ENCODE data around the gene NPY4R.
"Not testable (repeated sequence)": the region's sequence is repeated elsewhere in the genome, so short reads cannot be mapped to it uniquely, and the experiment has no call there.

- TF ChIP-seq EZH2 (IDR thresholded peaks at IDR 0.05; ENCODE audit: borderline replicate concordance, low read depth, low read length, severe bottlenecking); JUN (IDR thresholded peaks at IDR 0.05; ENCODE audit: borderline replicate concordance, insufficient read depth, insufficient read length, low read depth); POLR2A (IDR thresholded peaks at IDR 0.05; ENCODE audit: low read depth, low read length); CTCF (IDR thresholded peaks at IDR 0.05; ENCODE audit: extremely low read depth in 1 of 2, insufficient read depth in 1 of 2, low read depth in 1 of 2, low read length in 2 of 2); MYC (IDR thresholded peaks at IDR 0.05; ENCODE audit: low read depth, low read length); POLR2AphosphoS5 (IDR thresholded peaks at IDR 0.05; ENCODE audit: insufficient read depth, low read depth, low read length); GATA2 (IDR thresholded peaks at IDR 0.05; ENCODE audit: insufficient read depth, insufficient read length, low read depth, low read length); FOS (IDR thresholded peaks at IDR 0.05; ENCODE audit: borderline replicate concordance, insufficient read depth, low read length): not testable (repeated sequence)
- TF ChIP-seq, protein P1, sequence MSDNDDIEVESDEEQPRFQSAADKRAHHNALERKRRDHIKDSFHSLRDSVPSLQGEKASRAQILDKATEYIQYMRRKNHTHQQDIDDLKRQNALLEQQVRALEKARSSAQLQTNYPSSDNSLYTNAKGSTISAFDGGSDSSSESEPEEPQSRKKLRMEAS (IDR thresholded peaks at IDR 0.05; ENCODE audit: insufficient read depth, insufficient read length), result not testable (repeated sequence)
These were observed 9.8 kb downstream of the NPY4R start for GRCh38 chr10:46455992-46456391.

Measured in endothelial cell of umbilical vein (primary cell).